ENCODE measurements around the gene NFX1.

GRCh38 chr9:33341182-33341581, 50.9 kb downstream of the NFX1 start:
- TF ChIP-seq EZH2phosphoT487 (IDR thresholded peaks at IDR 0.05) = no peak
- TF ChIP-seq, protein P1, sequence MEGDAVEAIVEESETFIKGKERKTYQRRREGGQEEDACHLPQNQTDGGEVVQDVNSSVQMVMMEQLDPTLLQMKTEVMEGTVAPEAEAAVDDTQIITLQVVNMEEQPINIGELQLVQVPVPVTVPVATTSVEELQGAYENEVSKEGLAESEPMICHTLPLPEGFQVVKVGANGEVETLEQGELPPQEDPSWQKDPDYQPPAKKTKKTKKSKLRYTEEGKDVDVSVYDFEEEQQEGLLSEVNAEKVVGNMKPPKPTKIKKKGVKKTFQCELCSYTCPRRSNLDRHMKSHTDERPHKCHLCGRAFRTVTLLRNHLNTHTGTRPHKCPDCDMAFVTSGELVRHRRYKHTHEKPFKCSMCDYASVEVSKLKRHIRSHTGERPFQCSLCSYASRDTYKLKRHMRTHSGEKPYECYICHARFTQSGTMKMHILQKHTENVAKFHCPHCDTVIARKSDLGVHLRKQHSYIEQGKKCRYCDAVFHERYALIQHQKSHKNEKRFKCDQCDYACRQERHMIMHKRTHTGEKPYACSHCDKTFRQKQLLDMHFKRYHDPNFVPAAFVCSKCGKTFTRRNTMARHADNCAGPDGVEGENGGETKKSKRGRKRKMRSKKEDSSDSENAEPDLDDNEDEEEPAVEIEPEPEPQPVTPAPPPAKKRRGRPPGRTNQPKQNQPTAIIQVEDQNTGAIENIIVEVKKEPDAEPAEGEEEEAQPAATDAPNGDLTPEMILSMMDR (IDR thresholded peaks at IDR 0.05) = no peak
